GM12874 (cell line): ENCODE data around the gene COL13A1.

Source experiments
- TF ChIP-seq, protein P1 (sequence below): IDR thresholded peaks from 2 replicates; pipeline ENCODE4 v1.5.1; 2011; ENCODE audit warnings: low read depth, mild to moderate bottlenecking, control low read depth, low read length, moderate library complexity; ENCODE audit not compliant: insufficient read depth

COL13A1 gene

DNA sequence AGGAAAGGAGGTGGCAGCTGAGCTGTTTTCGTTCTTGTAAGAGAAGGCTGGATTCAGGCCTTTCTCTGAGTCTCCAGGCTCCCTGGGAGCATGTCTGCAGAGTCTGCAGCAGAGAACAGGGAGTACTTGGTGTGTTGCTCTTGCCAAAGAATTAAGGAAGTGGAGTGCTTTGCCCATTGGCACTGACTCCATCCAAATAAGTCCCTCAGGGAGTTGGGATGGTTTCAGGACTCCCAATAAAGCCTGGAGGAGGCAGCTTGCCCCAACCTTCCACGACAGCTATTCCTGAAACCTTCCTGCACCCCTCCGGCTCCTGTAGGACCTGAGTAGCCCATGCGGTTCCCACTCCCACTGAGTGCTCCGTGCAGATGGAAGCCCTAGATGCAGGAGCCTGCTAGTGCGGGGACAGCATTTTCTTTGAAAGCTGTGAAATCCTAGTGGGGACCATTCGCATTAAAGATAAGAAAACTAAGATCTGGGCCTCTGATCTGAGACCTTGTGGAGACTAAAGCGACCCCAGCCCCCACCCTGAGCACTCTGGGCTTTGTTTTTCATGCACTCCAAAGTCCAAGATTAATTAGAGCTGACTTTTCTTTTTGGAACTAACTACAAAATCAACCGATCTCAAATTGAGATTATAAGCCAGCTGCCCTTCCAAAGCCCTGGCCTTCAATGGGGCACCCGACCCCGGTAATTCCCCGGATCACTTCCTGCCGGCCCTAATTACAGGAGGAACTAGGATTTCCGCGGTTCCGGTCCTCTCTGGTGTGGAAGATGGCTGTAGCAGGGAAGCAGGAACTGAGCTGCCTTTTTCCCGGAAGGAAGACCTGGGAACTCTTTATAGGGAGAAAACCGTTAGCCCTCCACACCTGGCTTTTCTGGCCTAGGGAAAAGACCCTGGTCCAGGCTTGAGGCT, 110.2 kb downstream of the COL13A1 start:
- TF ChIP-seq, protein P1, sequence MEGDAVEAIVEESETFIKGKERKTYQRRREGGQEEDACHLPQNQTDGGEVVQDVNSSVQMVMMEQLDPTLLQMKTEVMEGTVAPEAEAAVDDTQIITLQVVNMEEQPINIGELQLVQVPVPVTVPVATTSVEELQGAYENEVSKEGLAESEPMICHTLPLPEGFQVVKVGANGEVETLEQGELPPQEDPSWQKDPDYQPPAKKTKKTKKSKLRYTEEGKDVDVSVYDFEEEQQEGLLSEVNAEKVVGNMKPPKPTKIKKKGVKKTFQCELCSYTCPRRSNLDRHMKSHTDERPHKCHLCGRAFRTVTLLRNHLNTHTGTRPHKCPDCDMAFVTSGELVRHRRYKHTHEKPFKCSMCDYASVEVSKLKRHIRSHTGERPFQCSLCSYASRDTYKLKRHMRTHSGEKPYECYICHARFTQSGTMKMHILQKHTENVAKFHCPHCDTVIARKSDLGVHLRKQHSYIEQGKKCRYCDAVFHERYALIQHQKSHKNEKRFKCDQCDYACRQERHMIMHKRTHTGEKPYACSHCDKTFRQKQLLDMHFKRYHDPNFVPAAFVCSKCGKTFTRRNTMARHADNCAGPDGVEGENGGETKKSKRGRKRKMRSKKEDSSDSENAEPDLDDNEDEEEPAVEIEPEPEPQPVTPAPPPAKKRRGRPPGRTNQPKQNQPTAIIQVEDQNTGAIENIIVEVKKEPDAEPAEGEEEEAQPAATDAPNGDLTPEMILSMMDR, result no peak

DNA sequence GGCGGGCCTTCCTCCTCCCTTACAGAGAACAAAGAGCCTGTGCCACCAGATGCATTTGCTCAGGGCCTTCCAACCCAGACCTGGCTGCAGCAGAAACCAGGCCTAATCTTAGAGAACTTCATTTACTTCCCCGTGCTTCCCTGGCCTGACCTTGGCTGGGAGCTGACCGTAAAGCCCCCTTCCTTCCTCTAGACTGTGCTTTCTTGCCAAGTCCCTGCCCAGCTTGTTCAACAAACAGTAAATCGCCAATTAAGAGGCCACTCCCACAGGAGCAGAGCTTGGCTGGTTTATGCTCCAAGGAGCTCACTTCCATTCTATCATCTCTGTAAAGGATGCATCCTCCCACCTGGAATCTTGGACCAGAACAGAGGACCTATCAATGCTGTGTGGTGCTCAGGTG, 110.9 kb downstream of the COL13A1 start:
- TF ChIP-seq, protein P1, result no peak

DNA sequence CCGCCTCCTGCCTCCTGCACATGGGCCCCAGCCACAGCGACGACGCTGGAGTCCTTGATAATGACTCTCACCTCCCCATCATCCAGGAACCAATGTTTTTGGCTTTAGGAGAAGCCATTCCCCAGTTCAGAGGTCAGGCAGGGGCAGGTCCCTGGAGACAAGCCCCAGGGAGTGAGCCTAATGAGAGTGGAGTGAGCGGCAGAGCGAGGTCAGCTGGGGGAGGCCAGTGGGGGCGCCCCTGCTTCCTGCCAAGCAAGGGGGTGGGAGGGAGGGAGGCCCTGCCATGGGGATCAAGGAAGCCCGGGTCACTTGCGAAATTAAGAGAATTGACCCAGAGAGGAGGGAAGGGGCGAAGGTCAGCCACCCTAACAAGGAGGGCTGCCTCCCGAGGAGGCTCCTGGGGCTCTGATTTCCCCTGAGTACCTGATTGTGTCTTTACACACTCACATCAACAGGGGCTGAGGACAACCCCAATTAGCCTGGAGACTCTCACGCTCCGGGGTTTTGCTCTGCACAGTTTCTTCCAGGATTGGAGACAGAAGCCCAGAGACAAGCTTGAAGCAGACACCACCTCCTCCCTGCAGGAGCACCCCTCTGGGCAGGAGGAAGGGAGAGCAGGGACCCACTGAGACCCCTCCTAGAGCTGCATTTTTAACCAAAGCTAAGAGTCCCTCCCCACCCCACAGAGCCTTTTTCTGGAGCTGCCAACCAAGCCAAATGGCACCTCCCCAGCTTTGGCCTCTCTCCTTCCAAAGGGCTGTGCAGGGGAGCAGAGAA, 112.1 kb downstream of the COL13A1 start:
- TF ChIP-seq, protein P1, result no peak

DNA sequence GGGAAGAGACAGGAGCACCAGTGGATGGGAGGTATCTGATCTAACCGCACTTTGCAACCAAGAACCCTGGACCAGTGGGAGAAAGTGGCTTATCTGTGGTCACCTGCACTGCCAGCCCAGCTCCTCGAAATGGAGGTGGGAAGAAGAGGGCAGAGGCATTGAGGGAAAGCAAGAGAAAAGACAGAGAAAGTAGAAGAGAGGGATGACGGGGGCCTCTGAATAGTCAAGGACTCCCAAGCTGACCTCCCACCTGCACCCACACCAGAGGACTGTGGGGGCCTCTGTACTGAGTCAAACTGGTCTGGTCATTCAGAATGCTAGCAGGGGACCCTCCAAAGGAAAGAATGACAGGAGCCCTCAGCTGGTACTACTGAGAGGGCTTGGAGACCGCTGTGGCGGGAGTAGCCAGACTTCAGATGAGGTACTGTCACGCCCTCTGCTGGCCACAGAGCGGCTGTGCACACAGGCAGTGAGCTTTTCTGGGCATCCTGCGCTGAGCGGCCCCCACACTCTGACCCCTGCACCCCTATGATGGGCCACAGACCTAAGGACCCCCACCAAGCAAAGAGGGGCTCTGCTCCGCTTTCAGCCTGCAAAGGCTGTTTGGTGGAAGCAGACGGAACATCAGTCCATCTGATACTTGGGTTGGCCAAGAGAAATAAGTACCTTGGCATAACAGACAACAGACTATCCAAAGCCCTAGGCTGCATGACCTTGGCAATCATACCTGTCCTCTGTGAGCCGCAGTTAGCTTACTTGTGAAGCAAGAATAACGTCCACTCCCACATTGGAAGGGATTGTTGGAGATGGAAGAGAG, 112.9 kb downstream of the COL13A1 start:
- TF ChIP-seq, protein P1, result peak; percentile 96

DNA sequence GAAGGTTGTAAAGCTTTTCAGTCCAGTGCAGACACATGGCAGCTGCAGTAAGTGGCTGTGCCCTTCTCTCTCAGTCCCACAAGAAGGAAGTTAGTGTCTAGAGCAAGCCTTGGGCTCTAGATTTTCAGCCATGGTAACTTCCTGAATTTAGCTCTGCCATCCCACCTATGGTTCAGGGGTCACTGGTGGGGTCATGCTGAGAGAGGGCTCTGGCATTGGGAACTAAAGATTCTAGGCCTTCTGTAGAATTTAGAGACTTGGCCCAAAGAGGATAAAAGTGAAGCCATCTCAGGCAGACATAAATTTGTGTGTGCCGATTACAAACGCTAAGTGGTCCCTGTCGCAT, 113.5 kb downstream of the COL13A1 start:
- TF ChIP-seq, protein P1, result no peak

DNA sequence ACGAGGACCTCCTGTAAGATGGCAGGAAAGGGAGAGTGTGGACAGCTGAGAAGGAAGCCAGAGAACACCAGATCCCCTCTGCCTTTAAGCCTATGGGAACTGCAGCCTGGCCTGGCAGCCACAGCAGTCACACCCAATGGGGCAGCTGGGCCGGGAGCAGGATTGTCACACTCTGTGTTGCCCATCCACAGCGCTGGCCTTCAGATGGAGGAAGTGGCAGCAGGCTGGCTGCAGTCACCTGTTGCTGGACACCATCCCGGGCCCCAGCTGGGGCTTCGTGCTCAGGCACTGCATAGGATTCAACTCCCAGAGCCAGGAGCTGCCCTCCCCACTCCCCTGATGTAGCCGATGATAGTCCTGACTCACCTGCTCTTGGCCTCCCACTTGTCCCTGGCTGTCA, 114.4 kb downstream of the COL13A1 start:
- TF ChIP-seq, protein P1, result no peak

DNA sequence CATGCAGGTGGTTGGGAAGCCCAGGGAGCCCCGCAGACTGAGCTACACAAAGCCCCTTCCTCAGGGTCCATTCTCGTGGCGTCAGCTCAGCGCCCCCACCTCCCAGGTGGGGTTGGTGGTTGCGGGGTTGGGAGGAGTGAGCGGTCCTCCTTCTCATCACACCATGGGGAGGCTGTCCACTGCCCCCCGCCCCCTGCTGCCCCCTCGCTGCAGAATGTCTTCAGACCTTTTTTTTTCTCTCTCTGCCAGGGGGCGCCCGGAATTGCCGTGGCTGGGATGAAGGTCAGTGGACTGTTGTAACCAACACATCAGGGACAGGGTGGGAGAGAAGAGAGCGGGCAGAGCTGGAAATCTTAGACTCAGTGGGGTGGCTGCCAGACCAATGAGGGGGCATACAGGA, 116.3 kb downstream of the COL13A1 start:
- TF ChIP-seq, protein P1, result no peak
